ENCODE measurements around the gene HOXD3.

The HOXD3 gene

DNA sequence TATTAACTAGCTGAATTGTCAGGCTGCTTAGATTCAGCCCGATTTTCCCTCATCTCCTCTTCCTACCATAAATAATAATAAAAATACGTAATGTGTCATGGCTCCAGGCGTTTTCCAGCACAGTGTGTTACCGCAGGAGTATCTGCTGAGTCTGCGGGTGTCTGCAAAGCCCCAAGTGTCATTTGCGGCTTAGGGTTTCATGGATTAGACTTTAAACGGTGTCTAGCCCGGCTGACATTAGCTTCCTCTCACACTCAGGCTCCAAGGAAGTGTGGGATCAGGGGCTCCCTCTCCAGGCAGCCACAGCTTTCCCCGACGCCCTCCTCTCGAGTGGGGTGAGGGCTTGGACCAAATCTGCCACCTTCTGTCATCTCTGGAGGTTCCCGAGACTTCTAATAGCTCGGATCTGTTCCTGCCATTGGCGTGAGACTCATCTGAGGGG, 17.3 kb downstream of the HOXD3 start:
- no peak for TF ChIP-seq REST (IDR thresholded peaks at IDR 0.05; ENCODE audit: insufficient read depth in 1 of 2, low read depth in 2 of 2, low read length in 2 of 2)
- no peak for TF ChIP-seq SIN3A (IDR thresholded peaks at IDR 0.05; ENCODE audit: borderline replicate concordance, insufficient read depth, low read length)
- TF ChIP-seq TAF1 (IDR thresholded peaks at IDR 0.05; ENCODE audit: borderline replicate concordance, insufficient read depth, low read length) = no peak
- no peak for TF ChIP-seq FOXP2 (optimal IDR thresholded peaks at IDR 0.05; ENCODE audit: borderline replicate concordance, extremely low read depth, extremely low read length, insufficient read depth)
- no peak for TF ChIP-seq POLR2AphosphoS5 (IDR thresholded peaks at IDR 0.05; ENCODE audit: low read depth, low read length)

GRCh38 chr2:176174824-176175708, 18.0 kb downstream of the HOXD3 start:
- TF ChIP-seq TAF1 (IDR thresholded peaks at IDR 0.05; ENCODE audit: borderline replicate concordance, insufficient read depth, low read length) (no peak), FOXP2 (optimal IDR thresholded peaks at IDR 0.05; ENCODE audit: borderline replicate concordance, extremely low read depth, extremely low read length, insufficient read depth) (no peak), POLR2AphosphoS5 (IDR thresholded peaks at IDR 0.05; ENCODE audit: low read depth, low read length) (no peak), SIN3A (IDR thresholded peaks at IDR 0.05; ENCODE audit: borderline replicate concordance, insufficient read depth, low read length) (no peak), REST (IDR thresholded peaks at IDR 0.05; ENCODE audit: insufficient read depth in 1 of 2, low read depth in 2 of 2, low read length in 2 of 2) (no peak)

GRCh38 chr2:176175709-176176607, 18.9 kb downstream of the HOXD3 start:
- TF ChIP-seq TAF1 (IDR thresholded peaks at IDR 0.05; ENCODE audit: borderline replicate concordance, insufficient read depth, low read length) (no peak), POLR2AphosphoS5 (IDR thresholded peaks at IDR 0.05; ENCODE audit: low read depth, low read length) (no peak), REST (IDR thresholded peaks at IDR 0.05; ENCODE audit: insufficient read depth in 1 of 2, low read depth in 2 of 2, low read length in 2 of 2) (no peak), SIN3A (IDR thresholded peaks at IDR 0.05; ENCODE audit: borderline replicate concordance, insufficient read depth, low read length) (no peak), FOXP2 (optimal IDR thresholded peaks at IDR 0.05; ENCODE audit: borderline replicate concordance, extremely low read depth, extremely low read length, insufficient read depth) (no peak)

DNA sequence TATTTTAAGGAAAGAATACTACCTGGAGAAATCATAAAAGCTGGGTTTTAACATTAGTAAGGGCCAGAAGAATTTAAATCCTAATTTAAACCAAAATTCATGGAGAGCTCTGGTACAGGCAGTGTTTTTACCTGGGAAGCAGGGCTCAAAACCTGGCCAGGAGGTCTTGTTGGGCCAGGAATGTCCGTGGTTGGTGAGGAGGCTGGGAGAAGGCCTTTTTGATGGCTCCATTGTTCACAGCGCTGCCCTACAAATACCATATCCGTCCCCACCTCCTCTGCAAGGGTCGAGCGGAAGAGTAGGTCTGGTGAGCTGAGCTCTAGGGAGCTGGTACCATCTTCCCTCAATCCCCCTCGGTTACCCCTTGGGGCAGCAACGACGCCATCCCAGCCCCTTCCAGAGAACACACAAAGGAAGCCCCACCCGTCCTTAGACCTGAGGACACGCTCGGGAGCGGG, 20.5 kb downstream of the HOXD3 start:
- TF ChIP-seq FOXP2 (optimal IDR thresholded peaks at IDR 0.05; ENCODE audit: borderline replicate concordance, extremely low read depth, extremely low read length, insufficient read depth) = no peak
- TF ChIP-seq TAF1 (IDR thresholded peaks at IDR 0.05; ENCODE audit: borderline replicate concordance, insufficient read depth, low read length) = no peak
- TF ChIP-seq SIN3A (IDR thresholded peaks at IDR 0.05; ENCODE audit: borderline replicate concordance, insufficient read depth, low read length) = no peak
- TF ChIP-seq POLR2AphosphoS5 (IDR thresholded peaks at IDR 0.05; ENCODE audit: low read depth, low read length) = no peak
- TF ChIP-seq REST (IDR thresholded peaks at IDR 0.05; ENCODE audit: insufficient read depth in 1 of 2, low read depth in 2 of 2, low read length in 2 of 2) = no peak

Measured in PFSK-1 (cell line).